Measurements from ENCODE around the gene PTPRK.

Gene PTPRK

DNA sequence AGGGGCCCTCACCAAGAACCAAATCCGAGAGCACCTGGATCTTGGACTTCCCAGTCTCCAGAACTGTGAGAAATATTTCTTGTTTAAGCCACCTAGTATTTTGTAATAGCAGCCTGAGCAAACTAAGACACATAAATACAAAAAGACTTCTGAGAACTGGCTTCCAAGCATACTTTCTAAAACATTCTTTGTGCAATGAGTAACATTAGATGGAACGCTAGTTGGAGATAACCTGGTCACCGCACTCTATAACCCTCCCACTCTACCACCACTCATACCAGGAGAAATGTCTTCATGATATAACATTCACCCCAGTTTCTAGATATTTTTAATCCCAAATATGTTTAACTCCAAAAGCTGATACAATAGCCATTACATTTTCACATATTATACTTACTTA is 450.0 kb downstream of the PTPRK start:
- H3K4me3 ChIP-seq (ENCODE audit: low read depth, low read length) = no peak overlapping the region
- H3K27me3 ChIP-seq (ENCODE audit: control insufficient read depth, insufficient read depth, low read length) = no peaks in the 10 kb centered on the region
- peaks cover 9% of the 10 kb centered on the region; the same call in 1 of the 2 replicates for H3K4me1 ChIP-seq (ENCODE audit: control insufficient read depth, insufficient read depth, low read length)
- H3K9ac ChIP-seq (ENCODE audit: low read length) = no peak overlapping the region
- H3K36me3 ChIP-seq (ENCODE audit: control insufficient read depth, insufficient read depth, low read length) = no peaks in the 10 kb centered on the region
- no peaks in the 10 kb centered on the region for H3K9me3 ChIP-seq (ENCODE audit: control insufficient read depth, insufficient read depth, low read depth, low read length)
- H3K27ac ChIP-seq (ENCODE audit: low read depth, low read length) = no peak overlapping the region

- H3K9ac ChIP-seq (ENCODE audit: low read length) = no peak overlapping the region
Measured at GRCh38 chr6:128069188-128069587, 451.2 kb downstream of the PTPRK start.

GRCh38 chr6:128068119-128068479 is 452.3 kb downstream of the PTPRK start:
- no peaks in the 10 kb centered on the region for H3K36me3 ChIP-seq (ENCODE audit: control insufficient read depth, insufficient read depth, low read length)
- H3K27ac ChIP-seq (ENCODE audit: low read depth, low read length) = no peak overlapping the region
- H3K9ac ChIP-seq (ENCODE audit: low read length) = no peak overlapping the region
- no peak overlapping the region for H3K4me3 ChIP-seq (ENCODE audit: low read depth, low read length)
- H3K9me3 ChIP-seq (ENCODE audit: control insufficient read depth, insufficient read depth, low read depth, low read length) = no peaks in the 10 kb centered on the region
- H3K27me3 ChIP-seq (ENCODE audit: control insufficient read depth, insufficient read depth, low read length) = no peaks in the 10 kb centered on the region
- peaks cover 9% of the 10 kb centered on the region; the same call in 1 of the 2 replicates for H3K4me1 ChIP-seq (ENCODE audit: control insufficient read depth, insufficient read depth, low read length)

More at GRCh38 chr6:128069188-128069587, 451.2 kb downstream of the PTPRK start:
- H3K27ac ChIP-seq (ENCODE audit: low read depth, low read length) = no peak overlapping the region
- H3K4me1 ChIP-seq (ENCODE audit: control insufficient read depth, insufficient read depth, low read length) = peaks cover 9% of the 10 kb centered on the region; the same call in 1 of the 2 replicates
- H3K36me3 ChIP-seq (ENCODE audit: control insufficient read depth, insufficient read depth, low read length) = no peaks in the 10 kb centered on the region
- no peak overlapping the region for H3K4me3 ChIP-seq (ENCODE audit: low read depth, low read length)
- no peaks in the 10 kb centered on the region for H3K27me3 ChIP-seq (ENCODE audit: control insufficient read depth, insufficient read depth, low read length)
- no peaks in the 10 kb centered on the region for H3K9me3 ChIP-seq (ENCODE audit: control insufficient read depth, insufficient read depth, low read depth, low read length)

DNA sequence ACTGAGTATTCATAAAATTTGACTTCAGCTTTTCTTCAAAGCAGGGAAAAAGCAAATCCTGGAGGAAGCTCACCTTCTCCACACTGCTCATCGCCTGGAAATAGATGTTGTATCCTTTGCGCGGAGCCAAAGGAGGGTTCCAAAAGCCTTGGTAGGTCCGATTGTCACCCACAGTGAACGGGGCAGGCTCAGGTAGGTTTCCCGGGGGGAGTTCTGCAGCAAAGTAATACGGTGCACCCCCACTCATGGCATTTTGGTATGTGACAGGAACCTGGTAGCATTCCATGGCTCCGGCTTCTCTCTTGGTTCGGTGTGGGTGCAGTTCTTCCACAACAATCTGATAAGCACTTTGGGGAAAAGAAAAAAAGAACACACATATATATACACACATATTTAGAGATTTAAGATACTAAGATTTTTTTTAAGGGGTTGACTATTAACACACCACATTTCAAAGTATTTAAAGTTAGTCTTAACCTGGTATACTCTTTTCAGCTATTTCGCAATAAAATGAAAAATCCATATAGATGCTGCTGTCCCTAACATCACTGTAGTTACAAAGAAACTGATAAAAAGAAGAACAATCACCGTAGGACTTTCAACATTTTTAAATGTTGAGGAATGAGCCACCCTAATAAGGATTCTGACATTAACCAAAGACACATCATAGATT is 452.8 kb downstream of the PTPRK start:
- no peak overlapping the region for H3K9ac ChIP-seq (ENCODE audit: low read length)
- no peak overlapping the region for H3K27ac ChIP-seq (ENCODE audit: low read depth, low read length)

DNA sequence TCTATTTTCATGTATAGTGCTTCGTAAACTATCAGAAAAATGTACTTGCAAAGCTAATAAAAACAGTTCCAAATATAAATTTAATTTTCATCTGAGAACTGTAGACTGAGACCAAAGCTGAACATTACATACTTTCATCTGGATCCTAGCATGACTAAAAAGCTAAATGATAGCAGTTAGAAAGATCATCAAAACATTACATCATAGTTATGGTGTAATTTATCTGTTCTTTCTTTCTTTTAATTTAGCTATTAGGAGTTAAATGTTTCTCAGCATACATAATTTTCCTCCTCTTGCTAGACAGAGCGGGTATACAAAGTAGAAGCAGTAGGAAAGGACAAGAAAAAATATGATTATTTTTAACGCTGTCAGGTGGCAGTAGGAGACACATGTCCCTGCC is 455.3 kb downstream of the PTPRK start:
- Histone ChIP-seq H3K36me3 (ENCODE audit: control insufficient read depth, insufficient read depth, low read length) (no peaks in the 10 kb centered on the region), H3K27ac (ENCODE audit: low read depth, low read length) (no peak overlapping the region), H3K9ac (ENCODE audit: low read length) (no peak overlapping the region), H3K27me3 (ENCODE audit: control insufficient read depth, insufficient read depth, low read length) (no peaks in the 10 kb centered on the region), H3K4me1 (ENCODE audit: control insufficient read depth, insufficient read depth, low read length) (peaks cover 9% of the 10 kb centered on the region; the same call in 1 of the 2 replicates), H3K9me3 (ENCODE audit: control insufficient read depth, insufficient read depth, low read depth, low read length) (no peaks in the 10 kb centered on the region), H3K4me3 (ENCODE audit: low read depth, low read length) (no peak overlapping the region)

More for the DNA sequence above, 452.8 kb downstream of the PTPRK start:
- Histone ChIP-seq H3K4me1 (ENCODE audit: control insufficient read depth, insufficient read depth, low read length) (peaks cover 9% of the 10 kb centered on the region; the same call in 1 of the 2 replicates), H3K27me3 (ENCODE audit: control insufficient read depth, insufficient read depth, low read length) (no peaks in the 10 kb centered on the region), H3K36me3 (ENCODE audit: control insufficient read depth, insufficient read depth, low read length) (no peaks in the 10 kb centered on the region), H3K9me3 (ENCODE audit: control insufficient read depth, insufficient read depth, low read depth, low read length) (no peaks in the 10 kb centered on the region), H3K4me3 (ENCODE audit: low read depth, low read length) (no peak overlapping the region)

DNA sequence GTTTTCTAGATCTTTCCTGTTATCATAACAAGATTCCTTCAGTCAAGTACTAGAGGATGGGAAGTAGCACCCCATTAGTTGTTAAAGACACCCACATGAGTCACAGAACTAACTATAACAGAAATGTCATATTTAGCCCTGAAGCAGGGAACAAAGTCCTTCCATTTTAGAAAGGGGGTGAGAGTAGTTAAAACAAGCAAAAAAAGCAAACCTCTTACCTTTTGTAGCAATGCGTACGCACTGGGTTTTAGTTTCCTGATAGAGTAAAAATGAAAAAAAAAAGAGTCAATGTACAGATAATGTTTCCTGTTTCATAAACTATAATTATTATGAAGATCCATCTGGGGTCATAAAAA is 455.9 kb downstream of the PTPRK start:
- no peak overlapping the region for H3K27ac ChIP-seq (ENCODE audit: low read depth, low read length)
- H3K4me1 ChIP-seq (ENCODE audit: control insufficient read depth, insufficient read depth, low read length) = peaks cover 9% of the 10 kb centered on the region; the same call in 1 of the 2 replicates
- H3K9me3 ChIP-seq (ENCODE audit: control insufficient read depth, insufficient read depth, low read depth, low read length) = no peaks in the 10 kb centered on the region
- H3K27me3 ChIP-seq (ENCODE audit: control insufficient read depth, insufficient read depth, low read length) = no peaks in the 10 kb centered on the region
- H3K4me3 ChIP-seq (ENCODE audit: low read depth, low read length) = no peak overlapping the region
- no peaks in the 10 kb centered on the region for H3K36me3 ChIP-seq (ENCODE audit: control insufficient read depth, insufficient read depth, low read length)
- H3K9ac ChIP-seq (ENCODE audit: low read length) = no peak overlapping the region

- peaks cover 2% of the 10 kb centered on the region; the same call in 1 of the 2 replicates for H3K36me3 ChIP-seq (ENCODE audit: control insufficient read depth, insufficient read depth, low read length)
- H3K9me3 ChIP-seq (ENCODE audit: control insufficient read depth, insufficient read depth, low read depth, low read length) = no peaks in the 10 kb centered on the region
- no peak overlapping the region for H3K9ac ChIP-seq (ENCODE audit: low read length)
- no peak overlapping the region for H3K4me3 ChIP-seq (ENCODE audit: low read depth, low read length)
- peaks cover 9% of the 10 kb centered on the region; the same call in 1 of the 2 replicates for H3K4me1 ChIP-seq (ENCODE audit: control insufficient read depth, insufficient read depth, low read length)
- no peak overlapping the region for H3K27ac ChIP-seq (ENCODE audit: low read depth, low read length)
- no peaks in the 10 kb centered on the region for H3K27me3 ChIP-seq (ENCODE audit: control insufficient read depth, insufficient read depth, low read length)
Measured at GRCh38 chr6:128063850-128064539, 456.4 kb downstream of the PTPRK start.

- no peak overlapping the region for H3K4me3 ChIP-seq (ENCODE audit: low read depth, low read length)
- no peaks in the 10 kb centered on the region for H3K9me3 ChIP-seq (ENCODE audit: control insufficient read depth, insufficient read depth, low read depth, low read length)
- no peak overlapping the region for H3K9ac ChIP-seq (ENCODE audit: low read length)
- H3K4me1 ChIP-seq (ENCODE audit: control insufficient read depth, insufficient read depth, low read length) = peaks cover 9% of the 10 kb centered on the region; the same call in 1 of the 2 replicates
- peaks cover 2% of the 10 kb centered on the region; the same call in 1 of the 2 replicates for H3K36me3 ChIP-seq (ENCODE audit: control insufficient read depth, insufficient read depth, low read length)
- H3K27me3 ChIP-seq (ENCODE audit: control insufficient read depth, insufficient read depth, low read length) = no peaks in the 10 kb centered on the region
- no peak overlapping the region for H3K27ac ChIP-seq (ENCODE audit: low read depth, low read length)
Measured at GRCh38 chr6:128062882-128063603, 457.4 kb downstream of the PTPRK start.

DNA sequence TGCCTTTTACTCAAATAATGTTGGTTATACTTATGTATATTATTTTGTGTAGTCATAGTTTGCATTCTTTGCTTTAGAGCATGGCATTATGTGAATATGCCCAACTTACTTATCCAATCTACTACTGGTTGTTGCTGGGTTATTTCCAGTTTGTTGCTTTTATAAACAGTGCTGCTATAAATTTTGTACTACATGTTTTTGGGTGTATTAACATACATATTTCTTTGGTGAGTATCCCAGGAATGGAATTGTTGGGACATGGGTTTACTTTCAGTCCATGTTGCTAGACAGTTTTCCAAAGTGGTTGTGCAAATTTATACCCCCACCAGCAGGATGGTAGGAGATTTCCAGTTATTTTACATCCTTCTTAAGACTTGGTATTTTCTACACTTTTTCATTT is 462.5 kb downstream of the PTPRK start:
- Histone ChIP-seq H3K4me3 (ENCODE audit: low read depth, low read length) (no peak overlapping the region), H3K9ac (ENCODE audit: low read length) (no peak overlapping the region), H3K4me1 (ENCODE audit: control insufficient read depth, insufficient read depth, low read length) (no peaks in the 10 kb centered on the region), H3K36me3 (ENCODE audit: control insufficient read depth, insufficient read depth, low read length) (peaks cover 5% of the 10 kb centered on the region; the same call in 1 of the 2 replicates), H3K9me3 (ENCODE audit: control insufficient read depth, insufficient read depth, low read depth, low read length) (no peaks in the 10 kb centered on the region), H3K27me3 (ENCODE audit: control insufficient read depth, insufficient read depth, low read length) (no peaks in the 10 kb centered on the region), H3K27ac (ENCODE audit: low read depth, low read length) (no peak overlapping the region)

GRCh38 chr6:128057541-128057940 is 462.9 kb downstream of the PTPRK start:
- no peak overlapping the region for H3K27ac ChIP-seq (ENCODE audit: low read depth, low read length)
- H3K4me1 ChIP-seq (ENCODE audit: control insufficient read depth, insufficient read depth, low read length) = no peaks in the 10 kb centered on the region
- no peaks in the 10 kb centered on the region for H3K27me3 ChIP-seq (ENCODE audit: control insufficient read depth, insufficient read depth, low read length)
- no peak overlapping the region for H3K4me3 ChIP-seq (ENCODE audit: low read depth, low read length)
- no peaks in the 10 kb centered on the region for H3K9me3 ChIP-seq (ENCODE audit: control insufficient read depth, insufficient read depth, low read depth, low read length)
- H3K36me3 ChIP-seq (ENCODE audit: control insufficient read depth, insufficient read depth, low read length) = peaks cover 5% of the 10 kb centered on the region; the same call in 1 of the 2 replicates
- no peak overlapping the region for H3K9ac ChIP-seq (ENCODE audit: low read length)

DNA sequence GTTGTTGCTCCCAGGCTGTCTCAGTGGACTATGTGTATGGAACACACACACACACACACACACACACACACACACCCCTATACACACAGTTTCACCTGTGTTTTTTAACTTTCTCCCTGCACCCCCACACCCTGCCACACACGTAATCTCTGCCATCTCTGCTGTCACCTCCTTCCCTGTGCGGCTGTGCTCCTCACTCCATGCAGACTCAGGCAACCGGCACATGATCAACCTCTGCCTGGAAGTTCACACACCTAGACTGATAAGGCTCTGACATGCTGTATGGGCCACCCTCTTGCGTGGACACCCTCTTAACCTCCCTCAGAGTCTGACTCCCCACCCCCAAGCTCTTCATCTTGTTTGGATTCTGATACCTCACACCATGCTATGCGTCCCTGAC is 467.3 kb downstream of the PTPRK start:
- H3K9ac ChIP-seq (ENCODE audit: low read length) = no peak overlapping the region
- H3K4me3 ChIP-seq (ENCODE audit: low read depth, low read length) = no peak overlapping the region
- no peak overlapping the region for H3K27ac ChIP-seq (ENCODE audit: low read depth, low read length)
- no peaks in the 10 kb centered on the region for H3K27me3 ChIP-seq (ENCODE audit: control insufficient read depth, insufficient read depth, low read length)
- 0 out of 2 replicates have a peak, but pooled peaks cover 3% of the 10 kb centered on the region for H3K36me3 ChIP-seq (ENCODE audit: control insufficient read depth, insufficient read depth, low read length)
- H3K9me3 ChIP-seq (ENCODE audit: control insufficient read depth, insufficient read depth, low read depth, low read length) = no peaks in the 10 kb centered on the region
- H3K4me1 ChIP-seq (ENCODE audit: control insufficient read depth, insufficient read depth, low read length) = peaks cover 5% of the 10 kb centered on the region

All from HUES6 (cell line).